IPS DF 4.7 (cell line): ENCODE measurements around the gene NARS2.
"Not testable (repeated sequence)": the region's sequence is repeated elsewhere in the genome, so short reads cannot be mapped to it uniquely, and the experiment has no call there.

Source experiments
- DNase-seq: peaks from one replicate; pipeline ENCODE4 v3.0.0-alpha.2; 2013; ENCODE audit warnings: low spot score; ENCODE audit errors: extremely low read depth

Gene NARS2, protein sequence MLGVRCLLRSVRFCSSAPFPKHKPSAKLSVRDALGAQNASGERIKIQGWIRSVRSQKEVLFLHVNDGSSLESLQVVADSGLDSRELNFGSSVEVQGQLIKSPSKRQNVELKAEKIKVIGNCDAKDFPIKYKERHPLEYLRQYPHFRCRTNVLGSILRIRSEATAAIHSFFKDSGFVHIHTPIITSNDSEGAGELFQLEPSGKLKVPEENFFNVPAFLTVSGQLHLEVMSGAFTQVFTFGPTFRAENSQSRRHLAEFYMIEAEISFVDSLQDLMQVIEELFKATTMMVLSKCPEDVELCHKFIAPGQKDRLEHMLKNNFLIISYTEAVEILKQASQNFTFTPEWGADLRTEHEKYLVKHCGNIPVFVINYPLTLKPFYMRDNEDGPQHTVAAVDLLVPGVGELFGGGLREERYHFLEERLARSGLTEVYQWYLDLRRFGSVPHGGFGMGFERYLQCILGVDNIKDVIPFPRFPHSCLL

DNA sequence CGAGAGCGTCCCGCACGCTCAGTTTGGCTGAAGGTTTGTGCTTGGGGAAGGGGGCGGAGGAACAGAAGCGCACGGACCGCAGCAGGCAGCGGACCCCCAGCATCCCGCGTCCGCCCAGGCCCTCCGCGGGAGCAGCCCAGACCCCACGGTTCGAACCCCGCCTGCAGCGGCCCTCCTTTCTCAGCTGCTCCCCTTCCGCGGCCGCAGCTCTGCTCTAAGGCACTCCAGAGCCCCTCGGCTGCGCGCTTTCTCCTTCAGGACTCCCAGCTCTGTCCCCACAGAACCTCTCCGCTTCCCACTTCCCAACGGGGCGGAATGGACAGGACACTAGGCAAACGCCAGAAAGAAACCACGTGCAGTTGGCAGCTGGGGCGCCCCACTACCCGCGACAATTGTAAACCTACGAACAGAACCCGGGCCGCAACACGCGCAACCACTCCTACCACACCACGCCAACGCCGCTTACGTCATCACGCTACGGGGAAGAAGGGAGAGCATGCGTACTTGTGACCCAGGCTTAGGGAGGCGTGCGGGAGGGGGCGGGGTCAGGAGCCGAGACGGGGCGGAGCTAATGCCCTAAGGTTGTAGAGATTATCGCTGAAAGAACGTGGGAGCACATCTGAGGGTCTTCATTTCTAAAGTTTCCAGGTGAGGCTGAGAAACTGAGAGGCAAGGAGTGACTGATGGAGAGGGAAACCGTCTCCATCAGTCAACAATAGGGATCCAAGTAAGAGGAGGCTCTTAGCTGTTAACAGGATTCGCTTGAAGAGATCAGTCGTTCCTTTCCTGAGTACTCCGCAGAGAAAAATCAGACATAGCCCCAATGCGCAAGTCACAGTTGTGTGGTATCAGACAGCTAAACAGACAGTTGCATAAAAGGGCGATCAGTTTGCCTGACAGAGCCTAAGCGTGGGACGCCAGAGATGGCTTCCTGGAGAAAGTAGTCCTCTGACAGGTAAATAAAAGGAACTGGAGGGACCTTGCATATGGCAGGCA, at the start of gene NARS2:
Gene NARS2 (minus strand): TSS at position 479 of the 996 bp plus-strand sequence. CDS start 376 bp downstream, at position 103.
- peak; percentile 86 for DNase-seq

DNA sequence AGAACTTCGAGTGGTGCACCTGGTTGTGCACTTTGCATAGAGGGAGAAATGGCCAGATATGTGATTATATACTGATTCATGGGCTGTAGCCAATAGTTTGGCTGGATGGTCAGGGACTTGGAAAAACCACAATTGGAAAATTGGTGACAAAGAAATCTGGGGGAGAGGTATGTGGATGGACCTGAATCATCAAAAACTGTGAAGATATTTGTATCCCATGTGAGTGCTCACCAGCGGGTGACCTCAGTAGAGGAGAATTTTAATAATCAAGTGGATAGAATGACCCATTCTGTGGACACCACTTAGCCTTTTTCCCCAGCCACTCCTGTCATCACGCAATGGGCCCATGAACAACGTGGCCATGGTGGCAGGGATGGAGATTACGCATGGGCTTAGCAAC, 48.0 kb upstream of the NARS2 start:
- DNase-seq = no peak

DNA sequence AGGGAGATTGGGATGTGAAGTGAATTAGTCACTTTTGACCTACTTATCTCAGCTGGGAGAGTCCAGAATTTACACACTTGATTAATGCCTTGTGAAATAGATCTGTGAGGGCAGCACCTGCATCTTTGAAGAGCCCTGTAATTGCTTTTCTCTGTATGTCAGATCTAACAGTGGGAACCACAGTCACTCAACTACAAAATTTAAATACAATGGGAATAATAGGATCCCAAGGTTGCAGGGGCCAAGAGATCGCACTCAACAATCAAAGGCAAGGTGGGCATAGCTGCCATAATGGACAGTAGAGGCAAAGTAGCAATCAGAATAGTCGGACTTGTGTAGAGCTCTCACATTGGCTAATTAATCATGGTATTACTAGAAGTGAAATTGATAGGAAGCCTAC, 45.5 kb upstream of the NARS2 start:
- no peak for DNase-seq

DNA sequence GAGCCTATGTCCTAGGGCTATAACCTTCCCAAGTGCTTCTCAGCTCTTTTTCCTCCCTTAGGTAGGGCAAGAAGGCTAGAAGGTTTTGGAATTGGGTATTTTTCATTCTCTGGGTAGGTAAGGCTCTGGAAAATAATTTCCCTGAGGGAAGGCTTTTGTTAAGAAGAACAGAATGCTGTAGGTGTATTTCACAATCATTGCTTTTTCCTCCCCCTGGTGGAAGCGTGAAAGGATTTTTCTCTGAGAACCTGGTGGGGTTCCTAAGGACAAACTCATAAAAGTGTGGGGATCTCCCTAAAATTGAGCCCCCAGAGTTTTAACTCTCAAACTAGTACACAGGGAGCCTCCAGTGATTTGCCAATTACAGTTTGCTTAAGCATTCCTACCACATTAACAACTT, 41.1 kb upstream of the NARS2 start:
- no peak for DNase-seq

DNA sequence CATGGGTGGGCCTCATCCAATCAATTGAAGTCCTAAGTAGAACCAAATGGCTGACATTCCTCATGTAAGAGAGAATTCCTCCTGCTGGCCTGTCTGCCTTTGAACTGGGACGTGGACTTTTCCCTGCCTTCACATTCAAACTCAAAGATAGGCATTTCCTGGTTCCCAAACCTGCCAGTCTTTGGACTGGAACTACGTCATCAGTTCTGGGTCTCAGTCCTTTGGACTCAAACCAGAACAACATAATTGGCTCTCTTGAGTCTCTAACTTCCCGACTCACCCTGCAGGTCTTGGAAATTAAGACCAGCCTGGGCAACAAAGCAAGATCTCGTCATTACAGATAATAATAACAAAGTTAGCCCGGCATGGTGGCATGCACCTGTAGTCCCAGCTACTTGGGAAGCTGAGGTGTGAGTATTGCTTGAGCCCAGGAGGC, 38.7 kb upstream of the NARS2 start:
- DNase-seq = no peak

DNA sequence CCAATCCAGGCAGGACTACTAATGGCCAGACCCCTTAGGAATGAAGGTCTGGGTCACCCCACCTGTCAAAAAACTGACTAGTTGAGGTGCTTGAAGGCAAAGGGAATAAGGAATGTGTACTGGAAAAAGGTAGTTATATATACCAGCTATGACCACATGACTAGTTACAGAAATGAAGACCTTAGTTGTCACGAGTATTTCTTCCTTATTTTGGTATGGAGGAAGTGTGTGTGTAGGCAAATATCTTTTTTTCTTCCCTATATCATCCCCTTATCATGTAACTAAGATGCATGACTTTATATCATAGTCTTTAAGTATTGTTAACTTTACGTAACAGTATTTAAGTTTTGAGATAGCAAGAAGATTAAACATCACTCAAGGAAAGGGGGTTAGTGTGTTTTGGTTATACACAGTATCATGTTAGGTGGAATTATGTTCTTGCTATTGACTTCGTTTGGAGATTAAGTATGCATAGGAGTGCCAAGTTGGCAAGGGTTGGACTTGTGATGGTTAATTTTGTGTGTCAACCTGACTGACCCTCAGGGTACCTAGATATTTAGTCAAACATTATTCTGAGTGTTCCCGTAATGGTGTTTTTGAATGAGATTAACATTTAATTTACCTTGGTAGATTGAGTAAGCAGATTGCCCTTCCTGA, 38.2 kb upstream of the NARS2 start:
- DNase-seq = no peak

DNA sequence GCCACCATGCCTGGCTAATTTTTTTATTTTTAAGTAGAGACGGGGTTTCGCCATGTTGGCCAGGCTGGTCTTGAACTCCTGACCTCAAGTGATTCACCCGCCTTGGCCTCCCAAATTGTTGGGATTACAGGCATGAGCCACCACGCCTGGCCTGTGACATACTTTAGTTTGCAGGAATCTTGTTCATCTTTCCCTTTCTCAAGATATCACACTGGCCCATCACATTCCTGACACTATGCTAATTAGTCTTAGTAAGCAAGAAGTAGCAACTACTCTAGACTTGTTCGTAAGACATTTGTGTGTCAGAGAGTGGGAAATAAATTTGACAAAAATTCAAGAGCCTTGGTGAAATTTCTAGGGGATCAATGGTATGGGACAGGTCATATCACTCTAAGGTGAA, 34.7 kb upstream of the NARS2 start:
- DNase-seq = not testable (repeated sequence)

DNA sequence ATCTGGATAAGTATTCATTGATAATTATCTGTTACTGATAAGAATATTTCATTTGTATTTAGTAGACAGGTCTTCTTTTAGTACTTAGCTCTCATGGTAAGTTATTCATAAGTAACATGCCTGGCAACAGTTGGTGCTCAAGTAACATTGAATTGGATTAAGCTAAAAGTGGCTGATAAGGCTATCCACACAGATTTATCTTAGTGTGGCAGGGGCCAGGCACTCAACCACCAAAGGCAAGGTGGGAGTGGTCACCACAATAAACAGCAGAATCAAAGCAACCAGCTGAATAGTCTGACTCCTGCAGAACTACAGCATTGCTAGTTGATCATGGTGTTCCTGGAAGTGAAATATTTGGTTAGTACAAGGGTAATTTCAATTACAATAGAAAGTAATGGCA, 33.0 kb upstream of the NARS2 start:
- no peak for DNase-seq

DNA sequence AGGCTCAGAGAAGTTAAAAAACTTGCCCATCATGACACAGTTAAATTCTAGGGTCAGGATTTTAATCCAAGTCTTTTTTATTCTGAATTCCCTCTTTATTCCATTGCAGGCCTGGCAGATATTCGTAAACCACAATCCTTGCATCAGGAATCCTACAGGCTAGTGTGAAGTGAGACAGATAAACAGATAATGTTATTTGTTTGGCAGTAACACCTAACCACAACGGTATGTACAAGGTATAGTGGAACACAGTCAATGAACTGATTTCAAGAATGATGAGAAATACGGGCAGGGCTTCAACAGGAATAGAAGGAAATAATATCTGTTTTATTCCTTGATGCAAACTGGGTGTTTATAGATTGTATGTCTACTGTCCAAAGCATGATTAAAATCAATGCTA, 32.0 kb upstream of the NARS2 start:
- DNase-seq = no peak

DNA sequence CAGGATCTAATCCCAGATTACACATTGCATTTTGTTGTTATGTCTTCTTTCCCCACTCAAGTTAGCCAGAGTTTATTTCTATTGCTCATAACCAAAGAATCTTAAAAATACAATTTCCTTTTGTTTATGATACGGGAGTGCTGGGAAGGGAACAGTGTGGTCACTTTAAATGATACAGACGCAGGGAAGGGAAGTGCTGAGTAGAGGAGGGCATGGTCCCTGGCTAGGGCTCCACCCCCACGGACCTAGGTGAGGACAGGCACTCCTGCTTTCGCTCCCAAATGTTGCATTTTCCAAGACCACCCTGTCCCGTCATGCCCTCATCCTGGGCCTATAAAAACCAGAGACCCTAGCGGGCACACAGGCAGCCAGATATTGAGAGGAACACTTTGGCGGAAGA, 30.6 kb upstream of the NARS2 start:
- no peak for DNase-seq

DNA sequence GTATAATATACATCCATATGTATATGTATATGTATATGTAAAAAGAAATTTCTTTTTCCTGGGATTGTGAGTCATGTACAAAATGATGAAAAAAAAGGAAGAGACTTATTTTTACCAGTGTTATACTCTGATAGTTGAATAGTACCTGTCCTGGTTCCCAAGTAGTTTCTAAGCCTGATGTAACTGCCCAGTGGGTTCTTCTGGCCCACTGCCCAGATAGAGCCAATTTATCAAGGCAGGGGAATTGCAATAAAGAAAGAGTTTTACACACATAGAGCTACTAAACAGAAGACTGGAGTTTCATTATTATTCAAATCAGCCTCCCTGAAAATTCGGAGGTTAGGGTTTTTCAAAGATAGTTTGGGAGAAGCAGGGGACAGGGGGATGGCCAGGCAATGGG, 29.1 kb upstream of the NARS2 start:
- no peak for DNase-seq

DNA sequence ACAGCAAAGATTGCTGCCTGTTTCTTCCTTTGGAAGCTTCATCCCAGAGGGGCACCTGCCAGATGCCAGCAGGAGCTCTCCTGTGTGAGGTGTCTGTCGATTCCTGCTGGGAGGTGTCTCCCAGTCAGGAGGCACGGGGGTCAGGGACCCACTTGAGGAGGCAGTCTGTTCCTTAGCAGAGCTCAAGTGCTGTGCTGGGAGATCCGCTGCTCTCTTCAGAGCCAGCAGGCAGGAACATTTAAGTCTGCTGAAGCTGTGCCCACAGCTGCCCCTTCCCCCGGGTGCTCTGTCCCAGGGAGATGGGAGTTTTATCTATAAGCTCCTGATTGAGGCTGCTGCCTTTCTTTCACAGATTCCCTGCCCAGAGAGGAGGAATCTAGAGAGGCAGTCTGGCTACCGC, 28.1 kb upstream of the NARS2 start:
- not testable (repeated sequence) for DNase-seq

DNA sequence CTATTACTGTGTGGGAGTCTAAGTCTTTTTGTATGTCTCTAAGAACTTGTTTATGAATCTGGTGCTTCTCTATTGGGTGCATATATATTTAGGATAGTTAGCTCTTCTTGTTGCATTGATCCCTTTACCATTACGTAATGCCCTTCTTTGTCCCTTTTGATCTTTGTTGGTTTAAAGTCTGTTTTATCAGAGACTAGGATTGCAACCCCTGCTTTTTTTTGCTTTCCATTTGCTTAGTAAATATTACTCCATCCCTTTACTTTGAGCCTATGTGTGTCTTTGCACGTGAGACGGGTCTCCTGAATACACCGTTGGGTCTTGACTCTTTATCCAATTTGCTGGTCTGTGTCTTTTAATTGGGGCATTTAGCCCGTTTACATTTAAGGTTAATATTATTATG, 26.4 kb upstream of the NARS2 start:
- DNase-seq = not testable (repeated sequence)

DNA sequence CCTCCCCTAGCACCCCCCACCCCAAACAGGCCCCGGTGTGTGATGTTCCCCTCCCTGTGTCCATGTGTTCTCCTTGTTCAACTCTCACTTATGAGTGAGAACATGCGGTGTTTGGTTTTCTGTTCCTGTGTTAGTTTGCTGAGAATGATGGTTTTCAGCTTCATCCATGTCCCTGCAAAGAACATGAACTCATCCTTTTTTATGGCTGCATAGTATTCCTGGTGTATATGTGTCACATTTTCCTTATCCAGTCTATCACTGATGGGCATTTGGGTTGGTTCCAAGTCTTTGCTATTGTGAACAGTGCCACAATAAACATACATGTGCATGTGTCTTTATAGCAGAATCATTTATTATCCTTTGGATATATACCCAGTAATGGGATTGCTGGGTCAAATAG, 22.9 kb upstream of the NARS2 start:
- not testable (repeated sequence) for DNase-seq

DNA sequence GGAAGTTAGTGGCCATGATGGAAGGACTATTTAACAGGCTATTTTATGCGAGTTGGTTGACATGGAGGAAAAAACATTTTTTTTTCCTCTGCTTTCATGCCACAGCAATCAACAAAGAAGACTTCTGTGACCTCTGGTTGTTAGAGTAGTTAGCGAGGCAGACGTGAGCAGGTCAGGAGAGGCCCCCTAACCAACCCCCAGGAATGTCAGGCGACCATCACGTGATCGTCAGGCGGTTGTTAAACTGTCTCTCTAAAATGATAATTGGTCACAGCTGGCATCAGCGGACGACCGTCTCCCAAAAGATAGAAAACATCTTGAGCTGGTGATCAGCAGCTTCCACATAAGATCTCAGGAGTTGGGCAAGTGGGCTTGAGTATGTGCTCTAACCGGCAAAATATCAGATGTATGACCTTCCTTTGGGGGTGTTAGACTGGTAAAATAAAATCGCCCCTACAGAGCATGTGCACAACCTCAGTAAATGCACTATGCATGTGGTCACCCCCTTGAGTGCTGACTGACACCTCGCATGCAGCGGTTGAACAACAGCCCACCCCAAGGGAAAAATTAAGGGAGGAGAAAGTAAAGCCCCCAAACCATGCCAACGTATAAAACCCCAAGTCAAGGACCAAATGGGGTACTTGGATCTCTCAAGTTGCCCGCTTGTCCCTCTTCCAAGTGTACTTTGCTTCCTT, 20.9 kb upstream of the NARS2 start:
- DNase-seq = no peak

DNA sequence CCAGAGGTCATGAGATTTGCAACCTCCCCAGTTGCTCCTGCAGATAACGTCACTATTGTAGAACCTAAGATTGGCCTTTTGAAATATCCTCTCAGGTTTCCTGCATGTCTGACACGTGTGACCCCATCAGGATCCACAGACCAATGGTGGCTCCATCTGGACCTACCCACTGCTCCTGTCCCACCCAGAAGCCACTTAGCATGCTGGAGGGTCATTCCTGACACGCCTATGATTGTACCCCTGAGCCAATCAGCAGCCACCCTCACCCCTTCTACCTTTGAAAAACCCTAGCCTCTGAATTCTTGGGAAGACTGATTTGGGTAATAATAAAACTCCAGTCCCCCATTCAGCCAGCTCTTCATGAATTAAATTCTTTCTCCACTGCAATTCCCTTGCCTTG, 20.1 kb upstream of the NARS2 start:
- DNase-seq = peak; percentile 53

DNA sequence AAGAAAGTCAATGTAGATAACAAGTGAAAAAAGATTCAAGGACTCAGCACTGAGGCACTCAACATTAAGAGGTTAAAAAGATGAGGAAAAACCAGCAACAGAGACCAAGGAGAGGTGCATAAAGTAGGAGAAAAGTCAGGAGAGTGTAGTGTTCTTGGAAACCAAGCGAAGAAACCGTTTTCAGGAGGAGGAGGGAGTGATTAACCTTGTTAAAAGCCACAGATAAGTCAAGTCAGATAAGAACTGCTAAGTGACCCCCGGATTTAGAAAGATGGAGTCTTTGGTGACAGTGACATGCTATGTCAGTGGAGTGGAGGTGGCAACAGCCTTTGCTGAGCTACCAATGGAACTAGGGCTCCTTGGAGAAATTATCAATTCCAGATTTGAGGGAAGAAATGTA, 13.9 kb upstream of the NARS2 start:
- no peak for DNase-seq

DNA sequence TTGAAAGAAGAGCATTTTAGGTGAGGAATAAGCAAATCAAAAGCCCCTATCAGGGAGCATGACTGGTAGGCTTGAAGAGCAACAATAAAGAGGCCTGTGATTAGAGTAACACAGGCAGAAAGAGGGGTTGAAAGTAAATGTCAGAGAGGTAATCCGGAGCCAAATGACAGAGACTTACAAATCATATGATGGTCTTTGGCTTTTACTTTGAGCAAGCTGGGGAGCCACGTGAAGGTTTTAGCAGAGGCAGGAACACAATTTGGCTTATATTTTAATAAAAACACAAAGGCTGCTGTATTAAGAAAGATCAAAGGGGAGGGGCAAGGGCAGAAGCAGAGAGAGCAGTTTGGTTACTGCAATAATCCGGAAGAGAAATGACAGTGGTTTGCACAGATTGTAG, 12.8 kb upstream of the NARS2 start:
- DNase-seq = no peak

DNA sequence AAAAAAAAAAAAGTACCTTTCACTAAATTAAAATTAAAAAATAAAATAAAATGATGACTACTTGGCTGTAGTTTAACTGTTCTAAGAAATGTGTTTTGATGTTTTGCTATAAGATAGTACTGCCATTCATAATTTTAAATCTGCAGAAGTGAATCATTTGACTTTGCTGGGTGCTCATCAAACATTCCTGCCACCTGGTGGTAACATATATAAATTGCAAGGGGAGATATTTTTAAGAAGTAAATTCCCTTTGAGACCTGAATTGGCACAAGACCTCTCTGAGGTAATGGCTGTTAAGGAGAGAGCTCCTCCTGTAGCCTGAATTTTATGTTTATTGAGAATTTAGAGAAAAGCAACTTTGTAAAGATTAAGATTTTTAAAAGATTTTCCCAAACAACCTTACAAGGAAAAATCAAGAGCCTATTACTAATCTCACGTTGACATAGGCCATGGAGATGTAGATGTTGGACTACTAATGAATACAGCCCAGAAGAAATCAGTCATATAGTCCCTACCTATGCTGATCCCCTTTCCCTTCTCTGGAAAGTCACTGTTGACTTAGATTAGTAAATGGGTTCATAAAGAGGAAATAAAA, 11.9 kb upstream of the NARS2 start:
- no peak for DNase-seq

DNA sequence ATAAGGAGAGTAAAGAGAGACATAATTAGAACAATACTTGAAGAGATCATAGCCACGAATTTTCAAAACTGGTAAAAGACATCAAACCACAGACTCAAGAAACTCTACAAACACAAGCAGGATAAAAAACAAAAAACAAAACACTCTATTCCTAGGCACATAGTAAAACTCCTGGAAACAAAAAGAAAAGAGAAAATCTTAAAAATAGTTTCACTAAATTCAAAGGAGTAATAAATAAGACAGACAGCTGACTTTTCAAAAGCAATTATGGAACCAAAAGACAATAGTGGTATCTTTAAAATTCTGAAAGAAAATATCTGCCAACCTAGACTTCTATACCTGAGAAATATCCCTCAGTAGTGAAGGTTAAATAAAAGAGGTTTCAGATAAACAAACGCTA, 9.2 kb upstream of the NARS2 start:
- no peak for DNase-seq

DNA sequence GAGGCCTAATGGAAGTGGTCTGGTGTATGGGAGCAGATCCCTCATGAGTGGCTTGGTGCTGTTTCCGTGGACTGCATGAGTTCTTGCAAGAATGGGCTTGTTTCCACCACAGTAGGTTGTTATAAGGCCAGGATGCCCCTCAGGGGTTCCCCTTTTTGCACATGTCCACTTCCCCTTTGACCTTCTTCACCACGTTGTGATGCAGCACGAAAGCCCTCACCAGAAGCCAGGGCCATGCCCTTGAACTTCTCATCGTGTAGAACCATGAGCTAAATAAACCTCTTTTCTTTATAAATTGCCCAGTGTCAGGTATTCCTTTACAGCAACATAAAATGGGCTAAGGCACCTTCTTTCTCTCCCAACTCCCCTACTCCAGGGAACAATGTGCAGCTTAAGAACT, 2.8 kb upstream of the NARS2 start:
- DNase-seq = no peak
